ENCODE measurements around the gene IL4R.

GRCh38 chr16:27312580-27313421, 973 bp upstream of the IL4R start:
- TF ChIP-seq CTCF (IDR thresholded peaks at IDR 0.05) (no peak), POLR2A (IDR thresholded peaks at IDR 0.05) (no peak), EP300 (IDR thresholded peaks at IDR 0.05) (no peak)
